H4 (cell line): ENCODE results near the gene FOCAD. TPM values are rescaled to one million over a fixed set of nuclear protein-coding genes. Genes with fewer than 3 reads are reported as not detected.
"Not testable (repeated sequence)": the region's sequence is repeated elsewhere in the genome, so short reads cannot be mapped to it uniquely, and the experiment has no call there.

Source experiments
- DNase-seq: peaks from one replicate; pipeline ENCODE4 v3.0.0-alpha.2; 2015; ENCODE audit warnings: low spot score
- total RNA-seq: library from RNA; depleted of rRNA; stranded (reverse); fragments of >200 nt; shearing (Covaris generic); gene quantifications from 2 replicates; pipeline ENCODE4 v1.2.3, GENCODE V29; 2014; rRNA removed

FOCAD gene, protein sequence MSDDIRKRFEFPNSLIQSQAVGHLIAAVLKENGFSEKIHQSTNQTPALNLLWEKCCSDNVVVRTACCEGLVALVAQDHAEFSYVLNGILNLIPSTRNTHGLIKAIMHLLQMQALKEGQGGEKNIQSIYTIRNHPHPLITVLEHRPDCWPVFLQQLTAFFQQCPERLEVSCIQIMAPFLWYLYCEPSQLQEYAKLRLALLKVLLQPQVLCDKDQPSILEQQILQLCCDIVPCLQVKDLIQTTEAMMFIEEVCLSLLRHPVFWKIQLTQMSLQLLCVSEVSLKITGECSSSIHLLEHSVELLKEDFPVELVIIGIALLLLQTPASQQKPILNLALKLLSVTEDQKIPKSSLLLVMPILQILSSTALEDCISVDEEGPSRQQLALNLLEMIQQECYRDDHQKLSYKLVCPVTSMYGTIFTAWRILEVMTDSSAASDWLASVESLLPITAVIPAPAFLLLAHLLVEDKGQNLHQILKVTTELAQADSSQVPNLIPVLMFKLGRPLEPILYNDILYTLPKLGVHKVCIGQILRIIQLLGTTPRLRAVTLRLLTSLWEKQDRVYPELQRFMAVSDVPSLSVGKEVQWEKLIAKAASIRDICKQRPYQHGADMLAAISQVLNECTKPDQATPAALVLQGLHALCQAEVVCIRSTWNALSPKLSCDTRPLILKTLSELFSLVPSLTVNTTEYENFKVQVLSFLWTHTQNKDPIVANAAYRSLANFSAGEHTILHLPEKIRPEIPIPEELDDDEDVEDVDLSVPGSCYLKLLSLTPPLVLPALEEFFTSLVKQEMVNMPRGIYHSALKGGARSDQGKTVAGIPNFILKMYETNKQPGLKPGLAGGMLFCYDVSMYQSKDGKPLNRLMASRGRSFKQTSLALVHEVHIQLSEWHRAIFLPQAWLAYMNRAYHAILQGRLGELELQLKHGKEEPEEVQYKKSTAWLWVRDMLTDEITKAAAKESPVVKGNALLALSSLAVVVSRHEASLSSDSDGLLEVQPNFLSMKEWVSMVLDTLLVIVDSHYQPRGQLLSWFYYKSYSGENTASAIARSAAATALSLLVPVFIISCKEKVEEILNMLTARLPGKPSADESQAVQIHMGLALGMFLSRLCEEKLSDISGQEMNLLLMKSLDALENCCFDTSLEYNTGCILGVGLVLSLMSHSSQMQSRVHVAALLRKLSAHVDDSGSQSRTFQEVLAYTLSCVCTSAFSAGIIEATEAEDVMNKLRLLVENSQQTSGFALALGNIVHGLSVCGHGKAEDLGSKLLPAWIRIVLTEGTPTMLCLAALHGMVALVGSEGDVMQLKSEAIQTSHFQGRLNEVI (N-terminal part only)
- 14.7 and 32.1 TPM in 2 replicates for total RNA-seq

DNA sequence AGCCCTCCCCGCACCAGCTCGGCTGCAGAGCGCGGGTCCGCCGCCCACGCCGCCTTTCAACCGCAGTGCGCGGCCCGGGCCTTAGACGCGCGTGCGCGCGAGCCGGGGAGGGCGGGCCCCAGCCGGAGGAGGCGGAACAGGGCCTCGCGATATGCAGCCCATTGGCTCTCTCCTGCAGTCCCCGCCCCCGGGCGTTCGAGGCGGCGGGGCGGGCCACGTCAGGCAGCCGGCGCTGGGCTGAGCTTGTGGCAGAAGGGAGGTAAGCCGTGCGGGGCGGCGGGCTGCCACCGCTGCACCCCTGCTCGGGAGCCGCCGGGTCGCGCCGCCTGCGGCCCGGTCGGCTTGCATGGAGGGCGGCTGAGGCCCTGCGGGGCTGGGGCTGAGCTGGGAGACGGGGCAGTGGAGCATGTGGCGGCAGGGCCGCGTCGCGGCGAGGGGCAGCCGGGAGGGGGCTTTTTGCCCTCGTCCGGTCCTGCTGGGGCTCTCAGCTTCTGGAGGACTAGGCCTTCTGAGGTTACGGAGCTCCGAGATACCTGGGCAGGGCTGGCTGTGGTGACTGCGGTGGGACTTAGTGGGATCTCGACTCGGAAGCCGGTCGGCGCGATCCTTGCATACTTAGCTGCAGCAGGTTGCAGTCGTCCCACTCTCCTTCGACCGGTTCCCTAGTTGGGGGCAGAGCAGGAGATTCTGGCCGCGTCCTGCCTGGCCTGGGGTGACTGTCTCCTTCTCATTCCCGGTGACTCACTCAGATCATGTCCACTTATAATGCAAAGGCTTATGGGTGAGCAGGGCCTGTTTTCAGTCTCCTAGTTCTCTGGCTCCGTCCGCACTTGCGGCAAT, at the start of gene FOCAD:
TSS of gene FOCAD (plus strand) at position 225 of the 840 bp plus-strand sequence. CDS start 31,095 bp downstream, outside the sequence.
- DNase-seq = peak; percentile 80

DNA sequence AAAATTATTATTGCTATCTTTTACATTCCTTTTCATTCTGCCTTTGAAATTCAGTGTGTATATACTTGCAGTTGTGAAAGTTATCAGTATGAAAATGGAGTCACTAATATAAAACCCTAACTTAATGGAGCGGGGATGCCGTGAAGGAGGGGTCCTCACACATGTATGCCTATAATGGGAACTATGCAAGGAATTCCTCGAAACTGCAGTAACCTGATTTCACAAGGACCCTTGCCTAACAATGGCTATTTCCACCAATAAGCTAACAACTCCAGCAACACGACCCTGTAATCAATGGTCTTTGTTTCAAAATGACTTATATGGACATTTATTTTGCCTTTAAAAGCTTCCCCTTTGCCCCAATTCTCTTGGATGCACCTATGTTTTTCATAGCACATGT, 49.2 kb upstream of the FOCAD start:
- DNase-seq = no peak

DNA sequence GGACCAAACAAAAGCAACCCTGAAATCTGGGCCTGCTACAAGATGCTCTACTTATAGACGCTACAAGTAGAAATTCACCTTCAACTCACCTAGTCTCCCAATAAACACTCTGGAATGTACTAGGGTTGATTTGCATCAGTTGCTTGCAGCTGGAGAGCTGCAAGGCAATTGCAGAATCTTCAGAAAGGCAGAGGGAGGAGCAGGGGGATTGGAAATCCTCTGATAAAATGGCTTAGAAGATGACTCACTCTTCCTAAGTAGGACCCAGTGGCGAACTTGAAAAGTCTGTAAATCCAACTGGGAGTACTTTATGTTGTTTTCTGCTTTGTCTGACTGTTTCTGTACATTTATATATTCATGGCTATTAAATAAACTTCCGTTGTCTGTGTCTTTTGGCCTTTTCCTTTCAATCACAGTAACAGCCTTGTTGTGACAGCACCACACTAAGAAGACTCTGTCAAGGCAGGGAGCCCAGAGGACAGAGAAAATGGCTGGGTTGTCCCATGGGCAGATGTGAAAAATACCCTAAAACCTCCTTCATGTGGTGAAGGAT, 47.1 kb upstream of the FOCAD start:
- DNase-seq = no peak

DNA sequence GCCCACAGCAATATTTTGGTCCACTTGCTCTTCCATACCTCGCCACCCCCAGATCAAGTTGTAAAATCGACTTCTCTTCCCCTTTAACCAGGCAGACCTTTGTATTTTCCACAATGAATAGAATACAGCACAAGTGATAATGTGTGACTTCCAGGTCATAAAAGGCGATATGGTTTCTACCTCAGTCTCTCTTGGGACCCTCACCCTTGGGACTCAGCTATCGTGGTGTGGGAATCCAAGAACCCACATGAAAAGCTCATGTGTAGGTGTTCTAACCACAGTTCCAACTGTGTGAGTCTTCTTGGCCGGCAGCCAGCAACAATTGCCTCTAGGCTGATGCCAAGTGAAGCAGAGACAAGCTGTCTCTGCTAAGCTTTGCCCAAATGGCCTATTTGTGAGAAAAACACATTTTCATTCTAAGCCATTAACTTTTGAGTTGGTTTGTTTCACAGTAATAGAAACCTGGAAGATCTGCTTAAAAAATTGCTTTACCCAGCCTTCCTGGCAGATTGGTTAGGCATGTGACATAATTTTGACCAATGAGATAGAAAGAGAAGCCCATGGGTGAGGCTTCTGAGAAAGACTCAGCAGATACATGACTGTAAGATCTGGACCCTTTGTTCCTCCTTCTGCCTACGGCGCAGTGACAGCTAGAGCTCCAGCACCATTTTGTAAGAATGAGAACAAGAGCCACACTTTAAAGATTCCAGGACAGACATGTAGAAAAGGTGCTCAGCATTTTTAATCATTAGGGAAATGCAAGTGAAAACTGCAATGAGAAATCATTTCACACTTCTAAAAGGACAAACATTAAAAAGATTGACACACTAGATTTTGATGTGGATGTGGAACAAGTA, 43.5 kb upstream of the FOCAD start:
- DNase-seq = peak; percentile 27

DNA sequence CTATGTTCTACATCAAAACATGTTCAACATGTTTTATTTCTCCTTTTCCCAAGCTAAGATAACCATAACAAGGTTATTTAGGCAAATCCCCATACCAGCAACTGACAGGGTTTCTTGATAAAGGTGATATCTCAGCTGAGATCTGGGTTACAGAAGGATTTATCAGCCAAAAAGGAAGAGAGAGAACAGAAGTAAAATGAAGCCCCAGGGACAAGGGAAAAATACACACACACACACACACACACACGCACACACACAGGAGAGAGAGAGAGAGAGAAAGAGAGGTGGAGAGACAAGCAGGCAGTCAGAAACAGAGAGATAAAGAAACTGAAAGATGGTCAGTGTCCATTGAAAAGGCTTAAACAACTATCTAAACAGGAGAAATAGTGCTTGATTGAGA, 42.0 kb upstream of the FOCAD start:
- DNase-seq = no peak

DNA sequence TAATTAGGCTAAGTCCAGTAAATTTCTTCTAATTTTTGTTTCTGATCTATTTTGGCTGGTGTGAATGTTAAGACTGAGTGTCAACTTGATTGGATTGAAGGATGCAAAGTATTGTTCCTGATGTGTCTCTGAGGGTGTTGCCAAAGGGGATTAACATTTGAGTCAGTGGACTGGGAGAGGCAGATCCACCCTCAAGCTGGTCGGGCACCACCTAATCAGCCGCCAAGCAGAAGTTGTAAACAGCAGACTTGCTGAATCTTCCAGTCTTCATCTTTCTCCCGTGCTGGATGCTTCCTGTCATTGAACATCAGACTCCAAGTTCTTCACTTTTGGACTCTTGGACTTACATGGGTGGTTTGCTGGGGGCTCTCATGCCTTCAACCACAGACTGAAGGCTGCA, 40.4 kb upstream of the FOCAD start:
- no peak for DNase-seq

DNA sequence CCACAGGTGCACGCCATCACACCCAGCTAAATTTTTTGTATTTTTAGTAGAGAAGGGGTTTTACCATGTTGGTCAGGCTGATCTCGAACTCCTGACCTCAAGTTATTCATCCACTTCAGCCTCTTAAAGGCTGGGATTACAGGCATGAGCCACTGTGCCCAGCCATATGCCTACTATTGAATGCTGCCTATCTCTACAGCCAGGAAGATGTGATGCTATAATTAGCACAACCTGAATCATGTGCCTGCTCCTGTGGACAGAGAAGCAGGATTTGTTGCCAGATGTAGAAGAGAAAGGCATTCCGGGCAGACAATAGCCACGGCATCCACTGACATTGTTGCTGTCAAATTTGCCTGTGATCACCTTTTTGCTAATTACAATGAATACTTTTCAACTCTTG, 37.4 kb upstream of the FOCAD start:
- no peak for DNase-seq

DNA sequence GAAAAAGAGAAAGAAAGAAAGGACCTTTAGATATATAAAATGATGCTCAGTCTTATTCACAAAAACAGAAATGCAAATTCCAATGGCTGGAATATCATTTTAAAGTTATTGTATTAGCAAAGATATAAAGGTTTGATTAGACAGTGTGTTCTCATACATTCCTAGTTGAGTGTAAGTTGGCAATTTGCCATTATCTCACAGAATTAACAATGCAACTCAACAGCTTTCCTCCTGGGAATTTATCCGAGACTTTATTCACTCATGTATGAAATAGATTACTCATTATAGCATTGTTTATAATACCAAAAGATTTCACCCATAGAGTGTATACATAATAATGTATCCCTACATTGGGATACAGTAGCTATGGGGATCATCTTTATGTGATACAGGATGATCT, 34.7 kb upstream of the FOCAD start:
- DNase-seq = no peak

DNA sequence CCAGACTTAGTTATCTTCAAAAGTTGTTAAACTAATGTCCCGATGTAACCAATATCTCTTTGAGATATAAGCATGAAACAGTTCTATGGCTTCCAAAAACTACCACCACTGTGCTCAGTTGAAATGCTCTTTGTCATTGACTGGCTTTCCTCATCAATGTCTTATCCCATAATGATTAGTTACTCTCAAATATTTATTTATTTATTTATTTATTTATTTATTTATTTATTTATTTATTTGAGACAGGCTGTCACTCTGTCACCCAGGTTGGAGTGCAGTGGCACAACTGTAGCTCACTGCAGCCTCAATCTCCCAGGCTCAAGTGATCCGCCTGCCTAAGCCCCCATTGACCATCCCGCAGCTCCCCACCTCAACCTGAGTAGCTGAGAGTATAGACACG, 33.7 kb upstream of the FOCAD start:
- DNase-seq = no peak

DNA sequence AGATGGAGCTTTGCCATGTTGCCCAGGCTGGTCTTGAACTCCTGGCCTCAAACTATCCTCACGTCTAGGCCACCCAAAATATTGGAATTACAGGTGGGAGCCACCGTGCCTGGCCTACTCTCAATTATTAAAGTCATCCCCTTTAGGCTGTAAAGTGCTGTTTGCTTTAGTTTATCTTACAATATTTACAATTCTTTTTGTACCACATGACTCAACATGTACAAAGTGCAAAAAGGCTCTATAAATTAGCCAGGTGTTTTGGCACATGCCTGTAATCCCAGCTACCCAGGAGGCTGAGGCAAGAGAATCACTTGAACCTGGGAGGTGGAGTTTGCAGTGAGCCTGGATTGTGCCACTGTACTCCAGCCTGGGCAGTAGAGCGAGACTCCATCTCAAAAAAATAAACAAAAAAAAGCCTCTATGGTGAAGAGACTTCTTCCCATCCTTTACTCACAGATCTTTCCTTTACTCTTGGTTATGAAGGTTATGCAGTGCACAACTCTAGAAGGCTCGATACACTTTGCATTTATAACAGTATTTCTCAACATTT, 33.2 kb upstream of the FOCAD start:
- DNase-seq = no peak

DNA sequence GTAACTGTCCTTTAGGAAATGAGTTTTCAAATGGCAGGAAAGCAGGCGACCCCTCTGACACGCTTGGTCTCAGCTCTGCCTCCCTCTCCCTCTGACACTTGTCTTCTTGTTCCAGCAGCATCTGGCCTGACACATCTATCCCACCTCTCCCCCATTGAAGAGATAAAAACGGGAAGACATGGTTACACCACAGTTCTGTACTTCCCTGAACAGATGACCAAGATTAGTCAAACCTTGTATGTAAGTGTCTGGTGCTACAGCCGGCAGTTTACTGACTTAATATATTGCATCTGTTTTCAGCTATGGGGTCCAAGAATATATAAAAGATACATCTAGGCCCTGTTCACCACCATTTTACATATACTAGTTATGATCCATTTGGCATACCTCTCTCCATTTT, 32.1 kb upstream of the FOCAD start:
- no peak for DNase-seq

DNA sequence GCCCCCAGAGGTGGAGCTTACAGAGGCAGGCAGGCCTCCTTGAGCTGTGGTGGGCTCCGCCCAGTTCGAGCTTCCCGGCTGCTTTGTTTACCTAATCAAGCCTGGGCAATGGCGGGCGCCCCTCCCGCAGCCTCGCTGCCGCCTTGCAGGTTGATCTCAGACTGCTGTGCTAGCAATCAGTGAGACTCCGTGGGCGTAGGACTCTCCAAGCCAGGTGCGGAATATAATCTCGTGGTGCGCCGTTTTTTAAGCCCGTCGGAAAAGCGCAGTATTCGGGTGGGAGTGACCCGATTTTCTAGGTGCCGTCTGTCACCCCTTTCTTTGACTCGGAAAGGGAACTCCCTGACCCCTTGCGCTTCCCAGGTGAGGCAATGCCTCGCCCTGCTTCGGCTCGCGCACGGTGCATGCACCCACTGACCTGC, 25.8 kb upstream of the FOCAD start:
- not testable (repeated sequence) for DNase-seq

DNA sequence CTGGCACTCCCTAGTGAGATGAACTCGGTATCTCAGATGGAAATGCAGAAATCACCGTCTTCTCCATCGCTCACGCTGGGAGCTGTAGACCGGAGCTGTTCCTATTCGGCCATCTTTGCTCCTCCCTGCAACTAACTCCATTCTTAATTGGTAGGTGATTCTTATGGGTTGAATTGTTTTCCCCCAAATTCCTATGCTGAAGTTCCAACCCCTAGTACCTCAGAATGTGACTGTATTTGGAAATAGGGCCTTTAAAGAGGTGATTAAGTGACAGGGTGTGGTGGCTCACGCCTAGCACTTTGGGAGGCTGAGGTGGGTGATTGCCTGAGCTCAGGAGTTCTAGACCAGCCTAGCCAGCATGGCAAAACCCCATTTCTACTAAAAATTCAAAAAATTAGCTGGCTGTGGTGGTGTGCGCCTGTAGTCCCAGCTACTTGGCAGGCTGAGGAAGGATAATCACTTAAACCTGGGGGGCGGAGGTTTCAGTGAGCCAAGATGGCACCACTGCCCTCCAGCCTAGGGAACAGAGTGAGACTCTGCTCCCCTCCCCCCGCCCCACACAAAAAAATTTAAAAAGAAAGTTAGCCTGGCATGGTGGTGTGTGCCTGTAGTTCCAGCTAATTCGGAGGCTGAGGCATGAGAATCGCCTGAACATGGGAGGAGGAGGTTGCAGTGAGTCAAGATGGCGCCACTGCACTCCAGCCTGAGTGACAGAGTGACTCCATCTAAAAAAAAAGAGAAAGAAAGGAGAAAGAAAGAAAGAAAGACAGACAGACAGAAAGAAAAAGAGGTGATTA, 25.2 kb upstream of the FOCAD start:
- DNase-seq = no peak

DNA sequence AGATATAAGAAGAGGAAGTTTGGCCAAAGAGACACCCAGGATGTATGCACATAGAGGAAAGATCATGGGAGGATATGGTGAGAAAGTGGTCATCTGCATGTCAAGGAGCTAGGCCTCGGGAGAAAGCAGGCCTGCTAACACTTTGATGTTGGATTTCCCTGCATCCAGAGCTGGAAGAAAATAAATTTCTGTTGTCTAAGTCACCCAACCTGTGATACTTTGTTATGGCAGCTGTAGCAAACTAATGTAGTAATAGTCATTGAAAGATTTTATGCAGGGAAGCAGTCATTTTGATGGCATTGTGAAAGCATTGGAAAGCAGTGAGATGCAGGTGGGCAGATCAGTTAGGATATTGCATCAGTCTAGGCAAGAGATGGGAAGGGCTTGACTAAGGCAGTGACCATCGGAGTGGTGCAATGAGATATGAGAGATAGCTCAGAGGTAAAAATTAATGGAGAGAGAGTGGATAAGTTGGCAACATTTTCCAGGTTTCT, 24.5 kb upstream of the FOCAD start:
- no peak for DNase-seq

DNA sequence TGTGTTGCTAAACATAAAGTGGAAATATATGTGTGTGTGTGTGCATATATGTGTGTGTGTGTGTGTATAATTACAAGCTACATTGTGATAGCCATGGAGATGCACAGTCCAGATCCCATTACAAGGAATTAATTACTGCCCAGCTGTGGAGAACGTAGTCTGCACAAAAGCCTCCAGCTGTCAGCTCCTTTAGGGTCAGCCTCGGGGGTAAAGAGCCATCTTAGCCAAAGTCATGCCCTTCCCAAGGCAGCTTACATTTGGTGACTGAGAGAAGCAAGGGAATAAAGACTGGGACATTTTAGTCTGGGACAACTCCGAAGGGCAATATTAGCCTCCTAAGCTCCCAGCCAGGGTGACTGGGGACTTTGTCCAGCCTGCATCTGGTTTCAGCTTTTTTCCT, 21.9 kb upstream of the FOCAD start:
- DNase-seq = no peak

DNA sequence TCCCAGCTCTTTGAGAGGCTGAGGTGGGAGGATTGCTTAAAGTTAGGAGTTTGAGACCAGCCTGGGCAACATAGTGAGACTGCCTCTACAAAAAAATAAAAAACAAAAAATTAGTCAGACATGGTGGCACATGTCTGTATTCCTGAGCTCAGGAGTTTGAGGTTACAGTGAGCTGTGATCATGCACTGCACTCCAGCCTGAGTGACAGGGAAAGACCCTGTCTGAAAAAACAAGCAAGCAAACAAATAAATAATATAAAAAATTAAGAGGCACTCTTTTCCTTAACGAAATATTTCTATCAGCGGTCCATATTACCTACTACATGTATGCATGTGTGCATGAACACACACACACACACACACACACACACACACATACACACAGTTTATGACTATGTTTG, 20.9 kb upstream of the FOCAD start:
- no peak for DNase-seq

DNA sequence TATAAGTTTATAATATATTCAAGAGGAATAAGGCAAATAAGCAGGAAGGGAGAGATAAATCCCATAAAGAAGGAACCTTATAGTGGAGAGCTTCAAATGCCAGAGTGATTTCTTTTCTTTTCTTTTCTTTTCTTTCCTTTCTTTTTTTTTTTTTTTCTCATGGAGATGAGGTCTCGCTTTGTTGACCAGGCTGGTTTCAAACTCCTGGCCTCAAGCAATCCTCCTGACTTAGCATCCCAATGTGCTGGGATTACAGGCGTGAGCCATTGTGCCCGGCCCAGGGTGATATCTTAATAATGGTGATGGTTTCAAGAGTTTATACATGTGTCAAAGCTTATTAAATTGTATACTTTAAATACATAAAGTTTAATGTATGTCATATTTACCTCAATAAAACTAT, 19.6 kb upstream of the FOCAD start:
- no peak for DNase-seq

DNA sequence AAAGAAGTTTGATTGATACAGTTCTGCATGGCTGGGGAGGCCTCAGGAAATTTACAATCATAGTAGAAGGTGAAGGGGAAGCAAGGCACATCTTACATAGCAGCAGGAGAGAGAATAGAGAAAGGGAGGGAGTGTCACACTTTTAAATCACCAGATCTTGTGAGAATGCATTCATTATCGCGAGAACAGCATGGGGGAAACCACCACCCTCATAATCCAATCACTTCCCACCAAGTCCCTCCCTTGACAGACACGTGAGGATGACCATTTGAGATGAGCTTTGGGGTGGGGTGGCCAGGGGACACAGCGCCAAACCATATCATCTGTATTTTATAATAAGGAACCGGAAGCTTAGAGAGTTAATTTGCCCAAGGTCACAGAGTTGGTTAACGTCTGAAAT, 13.7 kb upstream of the FOCAD start:
- no peak for DNase-seq
